IMR-90 (cell line): Measurements from ENCODE around the gene OXLD1. TPM values are rescaled to one million over a fixed set of nuclear protein-coding genes. Genes with fewer than 3 reads are reported as not detected.

Source experiments
- ATAC-seq: fragments of 200-7000 bp; cut with Tn5 transposase; 2 replicates; pipeline ENCODE4 v1.9.1; 2020; ENCODE audit warnings: low read depth, mild to moderate bottlenecking, moderate library complexity
- BruUV-seq: library from RNA; stranded (reverse); fragments of 400-500 nt; replicated peaks from 2 replicates; lab custom pipeline; 2021; lab: Mats Ljungman, UMichigan
- CTCF ChIA-PET: fragments of 300-600 bp; formaldehyde crosslinking; extraction: SDS; loops from one replicate; lab custom pipeline; 2021; ENCODE audit warnings: antibody characterized with exemption; lab: Yijun Ruan, JAX
- POLR2A ChIA-PET: fragments of 300-600 bp; sonication (Branson Sonifier 250); formaldehyde crosslinking; loops from one replicate; lab custom pipeline; 2022; ENCODE audit warnings: antibody characterized with exemption; ENCODE audit not compliant: unreplicated experiment; lab: Charles Lee
- DNase-seq: peaks from one replicate; pipeline ENCODE4 v3.0.0; 2013
- H2AFZ ChIP-seq: replicated peaks from 2 replicates; pipeline ENCODE3; 2013; ENCODE audit warnings: low read length, mild to moderate bottlenecking; ENCODE audit not compliant: poor library complexity
- H2AK5ac ChIP-seq: 2 replicates; pipeline ENCODE4 v1.6.1; 2013; ENCODE audit warnings: low read depth, low read length, inconsistent platforms
- H2AK9ac ChIP-seq: replicated peaks from 2 replicates; pipeline ENCODE3; 2013; ENCODE audit warnings: mild to moderate bottlenecking, low read depth, low read length, moderate library complexity; ENCODE audit not compliant: poor library complexity
- H2BK120ac ChIP-seq: 2 replicates; pipeline ENCODE4 v1.6.1; 2013; ENCODE audit warnings: low read depth, low read length, inconsistent platforms
- H2BK15ac ChIP-seq: 3 replicates; pipeline ENCODE4 v1.6.1; 2013; ENCODE audit warnings: low read depth, low read length, inconsistent platforms
- H2BK20ac ChIP-seq: 2 replicates; pipeline ENCODE4 v1.6.1; 2013; ENCODE audit warnings: low read depth, mild to moderate bottlenecking, inconsistent platforms, low read length, moderate library complexity
- H2BK5ac ChIP-seq: 2 replicates; pipeline ENCODE4 v1.6.1; 2013; ENCODE audit warnings: mild to moderate bottlenecking, low read depth, low read length, inconsistent platforms; ENCODE audit not compliant: poor library complexity, severe bottlenecking
- H3K14ac ChIP-seq: replicated peaks from 2 replicates; pipeline ENCODE4 v1.6.1; 2013; ENCODE audit warnings: low read depth, low read length, inconsistent platforms
- H3K18ac ChIP-seq: 2 replicates; pipeline ENCODE4 v1.6.1; 2013; ENCODE audit warnings: low read depth, low read length, control low read depth
- H3K23ac ChIP-seq: 2 replicates; pipeline ENCODE4 v1.6.1; 2013; ENCODE audit warnings: low read depth, low read length, inconsistent platforms
- H3K27ac ChIP-seq: 2 replicates; pipeline ENCODE4 v1.5.1; 2013; ENCODE audit warnings: mild to moderate bottlenecking, control low read depth, low read length; ENCODE audit not compliant: insufficient read depth
- H3K27me3 ChIP-seq: 2 replicates; pipeline ENCODE4 v1.6.1; 2013; ENCODE audit warnings: low read length; ENCODE audit not compliant: control insufficient read depth, insufficient read depth
- H3K36me3 ChIP-seq: 2 replicates; pipeline ENCODE4 v1.6.1; 2013; ENCODE audit warnings: low read length, mixed read lengths; ENCODE audit not compliant: control insufficient read depth, insufficient read depth
- H3K4ac ChIP-seq: 2 replicates; pipeline ENCODE4 v1.6.1; 2013; ENCODE audit warnings: low read depth, low read length, inconsistent platforms
- H3K4me1 ChIP-seq: 2 replicates; pipeline ENCODE4 v1.6.1; 2013; ENCODE audit warnings: low read length, mixed read lengths; ENCODE audit not compliant: control insufficient read depth, insufficient read depth
- H3K4me2 ChIP-seq: 2 replicates; pipeline ENCODE4 v1.6.1; 2013; ENCODE audit warnings: low read depth, mild to moderate bottlenecking, control low read depth, low read length, moderate library complexity
- H3K4me3 ChIP-seq: 2 replicates; pipeline ENCODE4 v1.5.1; 2013; ENCODE audit warnings: low read depth, mild to moderate bottlenecking, control low read depth, low read length, moderate library complexity; ENCODE audit not compliant: insufficient read depth
- H3K56ac ChIP-seq: 2 replicates; pipeline ENCODE4 v1.6.1; 2013; ENCODE audit warnings: low read length, inconsistent platforms; ENCODE audit not compliant: insufficient read depth; ENCODE audit errors: extremely low read depth
- H3K79me1 ChIP-seq, 2 experiments: 2 replicates each; pipeline ENCODE4 v1.6.1; 2013; ENCODE audit warnings: low read length in 2 of 2, inconsistent platforms in 1 of 2, low read depth in 1 of 2
- H3K9ac ChIP-seq: 2 replicates; pipeline ENCODE4 v1.6.1; 2013; ENCODE audit warnings: low read depth, low read length, control low read depth
- H3K9me1 ChIP-seq: 2 replicates; pipeline ENCODE4 v1.6.1; 2013; ENCODE audit warnings: low read length, inconsistent platforms; ENCODE audit not compliant: insufficient read depth
- H3K9me3 ChIP-seq: 2 replicates; pipeline ENCODE4 v1.6.1; 2013; ENCODE audit warnings: low read length; ENCODE audit not compliant: control insufficient read depth, insufficient read depth
- H4K20me1 ChIP-seq: 2 replicates; pipeline ENCODE4 v1.6.1; 2013; ENCODE audit warnings: low read length, inconsistent platforms; ENCODE audit not compliant: insufficient read depth
- H4K5ac ChIP-seq: 2 replicates; pipeline ENCODE4 v1.6.1; 2013; ENCODE audit warnings: mild to moderate bottlenecking, low read depth, low read length, control low read depth
- H4K8ac ChIP-seq, 2 experiments: 2 replicates each; pipeline ENCODE4 v1.6.1; 2013; ENCODE audit warnings: low read depth in 2 of 2, low read length in 2 of 2, control low read depth in 1 of 2, inconsistent platforms in 1 of 2
- H4K91ac ChIP-seq: 2 replicates; pipeline ENCODE4 v1.6.1; 2013; ENCODE audit warnings: low read depth, low read length, inconsistent platforms; ENCODE audit not compliant: insufficient read depth
- BHLHE40 ChIP-seq: fragments of 150-350 bp; IDR thresholded peaks from 2 replicates; pipeline ENCODE4 v1.6.1; 2016; ENCODE audit warnings: mild to moderate bottlenecking, low read depth, low read length
- CEBPB ChIP-seq: IDR thresholded peaks from 2 replicates; pipeline ENCODE4 v1.6.1; 2012; ENCODE audit warnings: low read depth, low read length, improper control_type of control experiment
- CHD1 ChIP-seq: IDR thresholded peaks from 2 replicates; pipeline ENCODE4 v1.6.1; 2012; ENCODE audit warnings: low read depth, low read length, improper control_type of control experiment
- ELK1 ChIP-seq: fragments of 150-350 bp; IDR thresholded peaks from 2 replicates; pipeline ENCODE4 v1.6.1; 2016; ENCODE audit warnings: low read depth, mild to moderate bottlenecking, low read length, moderate library complexity, borderline replicate concordance
- FOS ChIP-seq: fragments of 150-350 bp; IDR thresholded peaks from 2 replicates; pipeline ENCODE4 v1.6.1; 2016; ENCODE audit warnings: low read depth, low read length
- MAFK ChIP-seq: IDR thresholded peaks from 2 replicates; pipeline ENCODE4 v1.6.1; 2012; ENCODE audit warnings: low read depth, low read length, improper control_type of control experiment
- MAZ ChIP-seq: IDR thresholded peaks from 2 replicates; pipeline ENCODE4 v1.6.1; 2012; ENCODE audit warnings: low read depth, mild to moderate bottlenecking, low read length, improper control_type of control experiment, moderate library complexity, borderline replicate concordance
- MXI1 ChIP-seq: IDR thresholded peaks from 2 replicates; pipeline ENCODE4 v1.6.1; 2012; ENCODE audit warnings: low read depth, mild to moderate bottlenecking, low read length, moderate library complexity, borderline replicate concordance
- NFE2L2 ChIP-seq: fragments of 150-350 bp; IDR thresholded peaks from 2 replicates; pipeline ENCODE4 v1.6.1; 2016; ENCODE audit warnings: low read depth, mild to moderate bottlenecking, low read length
- POLR2A ChIP-seq: IDR thresholded peaks from 2 replicates; pipeline ENCODE4 v1.6.1; 2012; ENCODE audit warnings: mild to moderate bottlenecking, low read depth, low read length
- RAD21 ChIP-seq: IDR thresholded peaks from 2 replicates; pipeline ENCODE4 v1.6.1; 2012; ENCODE audit warnings: low read length, improper control_type of control experiment
- RCOR1 ChIP-seq: IDR thresholded peaks from 2 replicates; pipeline ENCODE4 v1.6.1; 2012; ENCODE audit warnings: mild to moderate bottlenecking, low read length, improper control_type of control experiment; ENCODE audit not compliant: insufficient replicate concordance
- RFX5 ChIP-seq: IDR thresholded peaks from 2 replicates; pipeline ENCODE4 v1.8.0; 2012; ENCODE audit warnings: low read depth, mild to moderate bottlenecking, low read length, moderate library complexity
- SMC3 ChIP-seq: fragments of 150-350 bp; IDR thresholded peaks from 2 replicates; pipeline ENCODE4 v1.6.1; 2016; ENCODE audit warnings: low read depth, mild to moderate bottlenecking, antibody characterized with exemption, low read length, moderate library complexity
- WGBS, 2 experiments: methylation state at CpG; one replicate each; pipeline versions ENCODE4 v1.1.5 to v1.1.7; 2013; ENCODE audit warnings: missing lambda C conversion rate in 2 of 2; ENCODE audit not compliant: insufficient read length in 1 of 2; ENCODE audit errors: extremely low coverage in 2 of 2; 5-methylcytosine and 5-hydroxymethylcytosine counted together
- dilution Hi-C: fragments of 300-500 bp; cut with HindIII; formaldehyde crosslinking; loops from one replicate; pipeline ENCODE4 v1.14.3; 2018; ENCODE audit warnings: low sequenced_read_pairs; ENCODE audit not compliant: unreplicated experiment
- in situ Hi-C: fragments of 300-500 bp; cut with MboI; formaldehyde crosslinking; loops from 3 replicates; pipeline ENCODE4 v1.14.3; 2019; ENCODE audit warnings: low sequenced_read_pairs, inconsistent platforms, mixed read lengths
- intact Hi-C: fragments of 100-400 bp; cut with micrococcal nuclease; formaldehyde crosslinking; loops from 2 replicates; pipeline ENCODE4 v1.10.0; 2022
- polyA plus RNA-seq, 3 experiments: library from polyadenylated mRNA; depleted of rRNA; stranded (reverse); fragments of >200 nt; gene quantifications; 2 replicates each; pipeline ENCODE4 v1.2.3, GENCODE V29; 2012; ENCODE audit warnings: low replicate concordance in 1 of 3
- total RNA-seq: library from RNA; depleted of rRNA; stranded (reverse); fragments of >200 nt; gene quantifications from 2 replicates; pipeline ENCODE4 v1.2.3, GENCODE V29; 2012
- TF ChIP-seq, protein P1 (sequence below): fragments of 150-350 bp; IDR thresholded peaks from 2 replicates; pipeline ENCODE4 v1.6.1; 2017; ENCODE audit warnings: mild to moderate bottlenecking, antibody characterized with exemption, low read length, low read depth

OXLD1 gene
- total and polyA plus RNA-seq, 2 of the 4 experiments (the other 2 are of a cell fraction): 9.9 to 22.3 TPM

GRCh38 chr17:81706232-81706611 is 39.8 kb upstream of the OXLD1 start:
- Histone ChIP-seq H3K4me2 (no peak overlapping the region), H3K14ac (no peak overlapping the region), H4K91ac (no peak overlapping the region), H3K4ac (no peak overlapping the region), H2BK20ac (no peak overlapping the region), H4K20me1 (peaks cover 20% of the 10 kb centered on the region), H4K5ac (no peak overlapping the region), H2BK5ac (no peak overlapping the region), H3K36me3 (peaks cover 23% of the 10 kb centered on the region), H2AFZ (no peak overlapping the region), H3K79me1 (peaks cover 12 to 50% of the 10 kb centered on the region in 2 experiments), H3K27me3 (no peaks in the 10 kb centered on the region), H2AK9ac (no peak overlapping the region), H3K18ac (no peak overlapping the region), H3K9me3 (no peaks in the 10 kb centered on the region), H3K9ac (no peak overlapping the region), H3K9me1 (peaks cover 8% of the 10 kb centered on the region), H3K27ac (no peak overlapping the region), H2BK15ac (no peak overlapping the region), H3K23ac (no peak overlapping the region), H2AK5ac (no peak overlapping the region), H3K56ac (no peak overlapping the region), H2BK120ac (no peak overlapping the region), H3K4me1 (peaks cover 15% of the 10 kb centered on the region), H4K8ac (no peak overlapping the region), H3K4me3 (no peak overlapping the region)
- TF ChIP-seq MAFK (no peak), CEBPB (no peak), MXI1 (no peak), NFE2L2 (no peak), RCOR1 (no peak), MAZ (no peak), ELK1 (no peak), SMC3 (no peak), RFX5 (no peak), FOS (no peak), POLR2A (no peak), CHD1 (no peak), RAD21 (no peak), BHLHE40 (no peak)
- TF ChIP-seq, protein P1, sequence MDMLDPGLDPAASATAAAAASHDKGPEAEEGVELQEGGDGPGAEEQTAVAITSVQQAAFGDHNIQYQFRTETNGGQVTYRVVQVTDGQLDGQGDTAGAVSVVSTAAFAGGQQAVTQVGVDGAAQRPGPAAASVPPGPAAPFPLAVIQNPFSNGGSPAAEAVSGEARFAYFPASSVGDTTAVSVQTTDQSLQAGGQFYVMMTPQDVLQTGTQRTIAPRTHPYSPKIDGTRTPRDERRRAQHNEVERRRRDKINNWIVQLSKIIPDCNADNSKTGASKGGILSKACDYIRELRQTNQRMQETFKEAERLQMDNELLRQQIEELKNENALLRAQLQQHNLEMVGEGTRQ: no peak
- in situ Hi-C loops: no loop called here
- DNase-seq (no peak), ATAC-seq (no peak)
- ChIA-PET CTCF (no interaction called here), POLR2A (interaction anchor here (0.6 kb wide), 1 partner anchor 275 kb away, joined by 5 read pairs; no protein-coding TSS in a partner anchor)
- intact Hi-C loops: no loop called here
- dilution Hi-C loops: no loop called here
- 97% methylated on average over 6 of the region's 17 CpGs; no CpG with 5 or more reads in 1 of the 2 experiments for WGBS, 2 experiments
- no TSS peak for BruUV-seq
